DLD1 (cell line): Measurements from ENCODE around the gene PRXL2A.
"Not testable (repeated sequence)": the region's sequence is repeated elsewhere in the genome, so short reads cannot be mapped to it uniquely, and the experiment has no call there.

Experiments used
- in situ Hi-C: cut with HindIII; loops from 2 replicates; pipeline ENCODE4 v1.10.0; 2017; ENCODE audit warnings: low sequenced_read_pairs

Gene PRXL2A

DNA sequence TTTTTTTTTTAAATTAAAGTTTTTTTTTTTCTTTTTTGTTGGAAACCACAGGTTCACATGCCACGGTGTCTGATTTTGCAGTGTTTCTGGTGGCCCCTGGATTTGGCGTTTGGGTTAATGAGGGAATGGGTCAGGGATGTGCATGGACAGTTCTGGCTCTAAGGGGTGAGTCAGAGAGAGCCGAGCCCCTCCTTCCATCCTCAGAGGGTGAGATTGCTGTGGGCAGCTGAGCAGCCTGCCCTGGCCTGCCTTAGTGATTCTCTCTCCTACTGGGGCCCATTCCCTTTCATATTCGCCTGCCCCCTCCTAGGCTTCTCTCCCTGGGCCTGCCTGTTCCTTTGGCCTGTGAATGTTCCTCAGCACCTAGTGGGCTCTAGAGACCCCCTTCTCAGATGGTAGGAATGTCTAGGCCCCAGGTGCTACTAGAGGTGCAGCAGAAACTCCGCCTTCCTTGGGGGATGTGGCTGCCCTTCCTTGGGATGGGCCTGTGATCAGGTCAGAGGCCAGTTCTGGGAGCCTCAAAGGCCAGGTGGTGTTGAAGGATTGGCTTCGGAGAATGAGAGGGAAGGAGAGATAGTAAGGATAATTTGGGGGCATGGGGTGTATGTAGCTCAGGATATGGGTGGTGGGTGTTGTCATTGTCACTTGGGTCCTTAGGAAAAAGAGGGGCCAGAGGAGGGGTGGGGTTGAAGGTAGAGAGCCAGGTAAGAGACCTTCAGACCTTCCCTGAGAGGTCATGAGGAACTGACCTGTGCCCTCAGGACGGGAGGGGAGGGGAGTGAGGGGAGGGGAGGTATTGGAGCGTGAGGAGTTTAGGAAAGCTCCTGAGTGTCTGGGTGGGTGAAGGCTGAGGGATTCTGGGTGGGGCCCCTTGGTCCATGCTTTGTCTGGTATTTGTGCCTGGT, 65.6 kb downstream of the PRXL2A start:
- in situ Hi-C loops: no loop called here

GRCh38 chr10:80474597-80474910, 66.2 kb downstream of the PRXL2A start:
- in situ Hi-C loops: no loop called here

GRCh38 chr10:80474941-80475340, 66.6 kb downstream of the PRXL2A start:
- in situ Hi-C loops: no loop called here

DNA sequence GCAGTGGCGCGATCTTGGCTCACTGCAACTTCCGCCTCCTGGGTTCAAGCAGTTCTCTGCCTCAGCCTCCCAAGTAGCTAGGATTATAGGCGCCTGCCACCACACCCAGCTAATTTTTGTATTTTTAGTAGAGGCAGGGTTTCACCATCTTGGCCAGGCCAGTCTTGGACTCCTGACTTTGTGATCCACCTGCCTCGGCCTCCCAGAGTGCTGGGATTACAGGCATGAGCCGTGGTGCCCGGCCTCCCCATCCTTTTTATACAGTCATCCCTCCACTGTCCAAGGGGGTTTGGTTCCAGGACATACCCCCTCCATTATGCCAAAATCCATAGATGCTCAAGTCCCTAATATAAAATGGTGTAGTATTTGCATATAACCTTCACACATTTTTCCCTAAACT, 67.3 kb downstream of the PRXL2A start:
- in situ Hi-C loops: not testable (repeated sequence)

- in situ Hi-C loops: no loop called here
Measured at GRCh38 chr10:80476685-80477084, 68.3 kb downstream of the PRXL2A start.

- in situ Hi-C loops: no loop called here
Measured at GRCh38 chr10:80477813-80478212, 69.5 kb downstream of the PRXL2A start.

DNA sequence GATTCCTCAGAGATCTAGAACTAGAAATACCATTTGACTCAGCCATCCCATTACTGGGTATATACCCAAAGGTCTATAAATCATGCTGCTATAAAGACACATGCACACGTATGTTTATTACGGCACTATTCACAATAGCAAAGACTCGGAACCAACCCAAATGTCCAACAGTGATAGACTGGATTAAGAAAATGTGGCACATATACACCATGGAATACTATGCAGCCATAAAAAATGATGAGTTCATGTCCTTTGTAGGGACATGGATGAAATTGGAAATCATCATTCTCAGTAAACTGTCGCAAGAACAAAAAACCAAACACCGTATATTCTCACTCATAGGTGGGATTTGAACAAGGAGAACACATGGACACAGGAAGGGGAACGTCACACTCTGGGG, 72.0 kb downstream of the PRXL2A start:
- in situ Hi-C loops: not testable (repeated sequence)

- in situ Hi-C loops: no loop called here
Measured at GRCh38 chr10:80480852-80481251, 72.5 kb downstream of the PRXL2A start.

DNA sequence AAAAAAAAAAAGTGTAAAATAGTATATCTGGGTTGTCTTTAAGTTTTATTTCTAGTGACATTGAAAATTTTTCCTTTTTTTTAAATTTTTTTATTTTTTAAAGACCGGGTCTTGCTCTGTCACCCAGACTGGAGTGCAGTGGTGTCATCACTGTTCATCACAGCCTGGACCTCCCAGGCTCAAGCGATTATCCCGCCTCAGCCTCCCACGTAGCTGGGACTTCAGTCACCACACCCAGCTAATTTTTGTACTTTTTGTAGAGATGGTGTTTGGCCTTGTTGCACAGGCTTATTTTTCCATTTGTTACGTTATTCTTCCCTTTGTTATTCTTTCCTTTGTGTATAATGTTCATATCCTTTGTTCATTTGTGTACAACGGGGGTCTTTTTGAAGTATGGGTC, 75.9 kb downstream of the PRXL2A start:
- in situ Hi-C loops: no loop called here

- in situ Hi-C loops: no loop called here
Measured at GRCh38 chr10:80484676-80485075, 76.3 kb downstream of the PRXL2A start.

DNA sequence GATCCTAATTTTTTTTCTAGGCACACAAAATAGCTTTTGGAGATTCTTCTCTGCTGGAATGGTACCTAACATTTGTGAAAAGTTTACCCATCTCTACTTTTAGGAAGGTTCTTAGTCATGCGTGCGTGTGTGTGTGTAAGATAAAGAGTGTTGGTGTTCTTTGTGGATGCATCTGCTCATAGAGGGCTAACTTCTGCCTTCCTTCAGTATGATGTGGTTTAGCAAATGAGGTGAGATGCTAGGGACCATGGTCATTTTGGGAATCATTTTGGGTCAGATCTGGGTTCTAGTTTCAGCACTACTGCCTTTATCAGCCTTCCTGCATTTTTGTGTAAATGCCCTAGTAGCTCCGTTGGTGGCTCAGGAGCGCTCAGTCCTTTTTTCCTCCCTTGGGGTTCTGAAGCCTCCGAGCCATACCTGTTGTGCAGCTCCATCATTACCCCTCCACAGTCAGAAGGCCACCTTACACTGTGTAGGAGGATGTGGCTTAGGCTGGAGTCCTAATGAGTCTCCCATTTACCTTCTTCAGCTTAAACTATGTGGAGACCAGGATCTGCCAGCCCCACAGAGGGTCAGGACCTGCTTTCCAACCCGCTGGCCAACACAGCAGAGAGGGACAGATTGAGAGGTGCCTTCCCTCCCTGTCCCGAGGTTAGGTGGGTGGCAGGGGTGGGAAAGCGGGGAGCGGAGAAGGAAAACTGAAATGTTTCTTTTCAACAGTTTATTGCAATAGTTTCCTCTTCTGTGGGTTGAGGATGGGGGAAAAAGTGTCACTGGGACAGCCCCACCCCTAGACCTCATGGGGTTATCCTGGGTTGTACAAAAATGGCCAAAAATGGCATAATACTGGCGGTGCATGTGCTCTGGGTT, 77.0 kb downstream of the PRXL2A start:
- in situ Hi-C loops: no loop called here

DNA sequence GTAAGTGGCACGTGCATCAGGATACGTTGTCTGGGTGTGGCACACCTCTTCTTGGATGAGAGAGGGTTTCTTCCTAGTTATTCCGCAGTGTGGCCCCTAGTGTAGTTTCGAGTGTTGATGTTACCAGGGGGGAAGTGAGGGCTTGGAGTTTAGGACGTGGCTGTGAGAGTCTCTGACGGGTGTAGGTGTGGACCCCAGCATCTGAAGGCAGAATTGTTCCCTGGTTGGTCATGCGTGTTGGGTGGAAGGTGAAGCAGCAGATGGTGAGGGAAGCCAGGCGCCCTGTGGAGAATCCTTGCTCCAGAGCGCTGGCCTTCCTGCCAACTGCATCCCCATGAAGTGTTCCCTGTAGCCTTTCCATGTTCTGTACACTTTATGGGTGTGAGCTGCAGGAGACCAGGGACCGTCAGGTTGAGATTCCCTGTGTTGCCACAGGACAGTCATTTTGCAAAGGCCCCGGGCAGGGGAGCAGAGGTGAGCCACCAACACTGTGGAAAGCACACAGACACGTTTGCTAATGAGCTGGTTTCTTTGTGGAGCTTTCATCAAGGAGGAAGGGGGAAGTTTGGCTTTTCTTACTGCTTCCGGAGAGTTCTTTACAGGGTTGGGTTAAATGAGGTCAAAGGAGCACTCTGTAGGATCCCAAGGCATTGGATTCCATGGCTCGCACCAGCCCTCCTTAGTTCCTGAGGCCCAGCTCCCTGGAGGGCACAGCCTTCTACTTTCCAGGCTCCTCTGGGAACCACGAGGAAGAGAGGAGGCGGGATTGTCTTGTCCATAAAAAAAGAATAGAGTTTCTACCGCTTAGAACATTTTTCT, 77.8 kb downstream of the PRXL2A start:
- in situ Hi-C loops: no loop called here
